ENCODE measurements around the gene VANGL1. TPM values are rescaled to one million over a fixed set of nuclear protein-coding genes. Genes with fewer than 3 reads are reported as not detected.

VANGL1 gene
- total RNA-seq, 2 experiments from 2014 or later: 1.9 to 2.7 TPM

DNA sequence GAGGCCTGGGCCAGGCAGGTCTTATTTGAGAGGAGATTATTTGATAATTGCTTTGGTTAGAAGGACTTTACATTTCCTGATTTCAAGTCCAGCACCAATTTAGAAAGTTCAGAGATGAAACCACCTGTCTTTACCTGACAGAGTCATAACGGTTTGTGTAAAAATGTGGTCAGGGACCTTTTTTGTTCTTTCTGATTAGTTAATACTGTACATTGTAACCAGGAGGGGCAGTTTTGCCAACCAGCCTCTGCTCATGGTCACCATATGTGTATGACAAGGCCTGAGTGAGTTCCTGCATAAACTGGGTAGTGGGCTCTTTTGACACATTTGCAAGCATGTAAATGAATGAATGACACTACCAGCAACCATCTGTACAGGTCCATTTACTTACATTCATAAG lies 55.8 kb downstream of the VANGL1 start:
- TF ChIP-seq, protein P1, sequence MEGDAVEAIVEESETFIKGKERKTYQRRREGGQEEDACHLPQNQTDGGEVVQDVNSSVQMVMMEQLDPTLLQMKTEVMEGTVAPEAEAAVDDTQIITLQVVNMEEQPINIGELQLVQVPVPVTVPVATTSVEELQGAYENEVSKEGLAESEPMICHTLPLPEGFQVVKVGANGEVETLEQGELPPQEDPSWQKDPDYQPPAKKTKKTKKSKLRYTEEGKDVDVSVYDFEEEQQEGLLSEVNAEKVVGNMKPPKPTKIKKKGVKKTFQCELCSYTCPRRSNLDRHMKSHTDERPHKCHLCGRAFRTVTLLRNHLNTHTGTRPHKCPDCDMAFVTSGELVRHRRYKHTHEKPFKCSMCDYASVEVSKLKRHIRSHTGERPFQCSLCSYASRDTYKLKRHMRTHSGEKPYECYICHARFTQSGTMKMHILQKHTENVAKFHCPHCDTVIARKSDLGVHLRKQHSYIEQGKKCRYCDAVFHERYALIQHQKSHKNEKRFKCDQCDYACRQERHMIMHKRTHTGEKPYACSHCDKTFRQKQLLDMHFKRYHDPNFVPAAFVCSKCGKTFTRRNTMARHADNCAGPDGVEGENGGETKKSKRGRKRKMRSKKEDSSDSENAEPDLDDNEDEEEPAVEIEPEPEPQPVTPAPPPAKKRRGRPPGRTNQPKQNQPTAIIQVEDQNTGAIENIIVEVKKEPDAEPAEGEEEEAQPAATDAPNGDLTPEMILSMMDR (IDR thresholded peaks at IDR 0.05): no peak
- Mint-ChIP-seq H3K27ac (no peak overlapping the region), H3K9me3 (no peaks in the 10 kb centered on the region), H3K36me3 (ENCODE audit: low read depth) (no peaks in the 10 kb centered on the region), H3K4me3 (no peak overlapping the region), H3K27me3 (peaks cover 6% of the 10 kb centered on the region), H3K4me1 (ENCODE audit: low read depth) (no peaks in the 10 kb centered on the region)
- no peak for ATAC-seq
- no peak for DNase-seq
- CTCF ChIA-PET: no interaction called here
- intact Hi-C loops (cut with micrococcal nuclease): no loop called here
- POLR2A ChIA-PET: no interaction called here

DNA sequence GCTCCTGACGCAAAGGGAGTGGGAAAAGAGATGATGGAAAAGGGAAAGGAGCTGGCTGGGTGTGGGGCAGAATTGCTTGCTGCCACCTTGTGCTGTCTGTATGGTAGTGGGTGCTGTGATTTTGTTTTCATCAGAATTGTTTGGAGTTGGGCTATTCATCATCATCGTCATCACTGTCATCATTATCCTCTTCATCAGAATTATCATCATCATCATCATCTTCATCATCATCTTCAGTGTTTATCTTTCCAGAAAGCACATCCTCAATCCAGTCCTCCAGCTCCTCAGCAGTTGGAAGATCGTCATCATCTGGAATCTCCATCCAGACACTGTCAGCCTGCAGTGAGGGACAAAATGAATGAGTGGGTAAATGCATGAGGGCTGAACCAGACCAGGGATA lies 59.3 kb downstream of the VANGL1 start:
- TF ChIP-seq, protein P1 (IDR thresholded peaks at IDR 0.05): no peak
- no peaks in the 10 kb centered on the region for H3K9me3 Mint-ChIP-seq
- no peak overlapping the region for H3K4me3 Mint-ChIP-seq
- no peaks in the 10 kb centered on the region for H3K36me3 Mint-ChIP-seq (ENCODE audit: low read depth)
- ATAC-seq: no peak
- H3K27ac Mint-ChIP-seq: no peak overlapping the region
- H3K27me3 Mint-ChIP-seq: peaks cover 6% of the 10 kb centered on the region
- intact Hi-C loops (cut with micrococcal nuclease): loop anchor here (10.0 kb wide), 1 partner anchor 86 kb away; no protein-coding TSS in a partner anchor
- ChIA-PET POLR2A (no interaction called here), CTCF (interaction anchor here (0.7 kb wide), 1 partner anchor 578 kb away, joined by 3 read pairs; no protein-coding TSS in a partner anchor)
- H3K4me1 Mint-ChIP-seq (ENCODE audit: low read depth): no peaks in the 10 kb centered on the region
- no peak for DNase-seq

DNA sequence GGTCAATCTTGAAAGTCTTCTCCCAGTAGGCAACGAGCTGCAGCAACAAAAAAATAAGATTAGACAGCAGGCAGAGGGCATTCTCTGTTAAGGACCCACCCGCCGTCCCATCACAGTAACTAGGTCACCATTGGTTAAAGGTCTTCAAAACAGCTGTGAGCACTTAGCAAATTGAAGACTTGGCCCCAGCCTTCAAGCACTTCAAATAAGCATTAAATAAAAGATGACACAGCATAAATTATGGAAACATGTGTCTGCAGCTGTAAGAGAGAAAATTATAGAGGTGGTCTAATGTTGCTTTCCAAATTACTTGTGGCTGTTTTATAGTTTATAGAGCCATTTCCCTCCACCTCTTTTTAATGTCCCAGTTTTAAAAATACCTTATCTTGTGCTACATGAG lies 61.2 kb downstream of the VANGL1 start:
- ChIA-PET POLR2A (interaction anchor here (0.6 kb wide), 2 partner anchors 20 to 187 kb away, joined by 3 to 4 read pairs; no protein-coding TSS in a partner anchor), CTCF (interaction anchor here (1.1 kb wide), 1 partner anchor 107 kb away, joined by 3 read pairs; no protein-coding TSS in a partner anchor)
- Mint-ChIP-seq H3K36me3 (ENCODE audit: low read depth) (no peaks in the 10 kb centered on the region), H3K4me3 (no peak overlapping the region), H3K27me3 (peaks cover 6% of the 10 kb centered on the region), H3K27ac (no peak overlapping the region), H3K9me3 (no peaks in the 10 kb centered on the region), H3K4me1 (ENCODE audit: low read depth) (no peaks in the 10 kb centered on the region)
- no peak for ATAC-seq
- TF ChIP-seq, protein P1 (IDR thresholded peaks at IDR 0.05): no peak
- intact Hi-C loops (cut with micrococcal nuclease): loop anchor here (10.0 kb wide), 1 partner anchor 88 kb away; no protein-coding TSS in a partner anchor
- no peak for DNase-seq

DNA sequence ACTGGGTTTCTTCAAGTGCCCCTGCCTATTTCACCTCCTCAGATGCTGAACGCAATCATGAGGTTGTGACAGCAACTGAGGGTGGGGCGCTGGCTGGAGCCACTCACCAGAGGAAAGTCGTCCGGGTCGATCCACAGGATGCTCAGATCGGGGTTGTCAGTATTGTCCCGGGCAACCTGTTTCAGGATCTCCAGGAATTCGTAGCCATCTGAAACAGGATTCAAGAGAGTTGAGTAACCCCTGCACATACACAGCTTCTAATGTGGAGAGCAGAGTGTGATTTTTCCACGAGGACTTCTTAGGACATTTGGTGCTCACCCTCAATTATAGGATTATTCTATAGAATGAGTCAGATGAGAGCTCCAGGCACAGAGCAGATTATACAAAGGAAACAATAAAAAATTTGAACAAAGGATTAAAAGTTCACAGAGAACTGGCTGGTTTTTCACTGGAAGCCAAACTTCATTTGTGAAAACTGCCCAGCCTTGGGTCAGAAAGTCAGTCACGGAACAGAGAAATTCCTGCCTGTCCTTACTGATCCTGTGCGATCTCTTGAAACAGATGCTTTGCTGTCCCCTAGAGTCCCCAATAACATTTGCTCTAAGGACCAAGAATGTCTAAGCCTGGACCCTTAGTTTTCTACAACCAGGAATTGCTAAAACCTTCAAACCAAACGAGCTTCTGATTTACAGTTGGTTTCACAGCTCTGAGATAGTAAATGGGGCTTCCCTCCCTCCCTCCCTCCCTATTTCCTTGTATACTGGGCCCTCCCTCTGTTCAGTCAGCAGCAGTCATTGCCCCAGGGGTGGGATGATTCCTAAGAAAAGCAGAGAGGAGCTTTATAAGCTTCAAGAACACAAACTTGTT lies 63.5 kb downstream of the VANGL1 start:
- Mint-ChIP-seq H3K4me1 (ENCODE audit: low read depth) (no peaks in the 10 kb centered on the region), H3K9me3 (no peaks in the 10 kb centered on the region), H3K27ac (no peak overlapping the region), H3K36me3 (ENCODE audit: low read depth) (no peaks in the 10 kb centered on the region), H3K4me3 (no peak overlapping the region), H3K27me3 (peaks cover 11% of the 10 kb centered on the region)
- ATAC-seq (no peak), DNase-seq (no peak)
- intact Hi-C loops (cut with micrococcal nuclease): loop anchor here (10.0 kb wide), 1 partner anchor 91 kb away; no protein-coding TSS in a partner anchor
- CTCF ChIA-PET: interaction anchor here (1.1 to 3.3 kb wide), 11 partner anchors 12 to 117 kb away, joined by 3 to 40 read pairs (median 9); partner anchors contain the start of gene VANGL1
- POLR2A ChIA-PET: no interaction called here
- TF ChIP-seq, protein P1 (IDR thresholded peaks at IDR 0.05): no peak

DNA sequence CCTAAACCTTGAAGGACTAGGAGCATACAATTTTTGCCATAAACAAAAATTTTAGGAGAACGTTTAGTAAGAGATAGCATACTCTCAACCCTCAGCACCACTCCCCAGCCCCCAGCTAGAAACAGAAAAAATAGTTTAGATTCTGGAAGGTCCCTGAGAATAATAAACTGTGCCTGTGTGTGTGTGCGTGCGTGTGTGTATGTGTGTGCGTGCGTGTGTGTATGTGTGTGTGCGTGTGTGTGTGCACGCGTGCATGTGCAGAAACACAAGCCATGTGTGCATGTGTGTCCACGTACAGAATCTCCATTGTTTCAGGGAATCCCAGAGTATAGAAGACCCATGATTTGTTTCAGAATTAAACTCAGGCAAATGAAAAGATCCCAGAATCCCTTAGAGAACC lies 64.2 kb downstream of the VANGL1 start:
- Mint-ChIP-seq H3K9me3 (no peaks in the 10 kb centered on the region), H3K4me3 (no peak overlapping the region), H3K4me1 (ENCODE audit: low read depth) (no peaks in the 10 kb centered on the region), H3K27me3 (peaks cover 10% of the 10 kb centered on the region), H3K27ac (no peak overlapping the region), H3K36me3 (ENCODE audit: low read depth) (no peaks in the 10 kb centered on the region)
- ChIA-PET POLR2A (no interaction called here), CTCF (interaction anchor here (0.7 to 3.3 kb wide), 39 partner anchors 9 to 568 kb away, joined by 3 to 40 read pairs (median 5); partner anchors contain the start of gene VANGL1)
- TF ChIP-seq, protein P1 (IDR thresholded peaks at IDR 0.05): no peak
- DNase-seq: no peak
- intact Hi-C loops (cut with micrococcal nuclease): loop anchor here (10.0 kb wide), 1 partner anchor 91 kb away; no protein-coding TSS in a partner anchor
- no peak for ATAC-seq
